HEK293 (cell line): Measurements from ENCODE around the gene CPA5.
A peak's percentile ranks its signal among the peaks of the same experiment; 100 is the strongest.

Source experiments
- CTCF ChIA-PET: fragments of 350-600 bp; formaldehyde crosslinking; extraction: SDS; loops from one replicate; lab custom pipeline; 2021; ENCODE audit warnings: antibody characterized with exemption; lab: Yijun Ruan, JAX
- POLR2A ChIA-PET: fragments of 300-600 bp; formaldehyde crosslinking; extraction: SDS; loops from one replicate; lab custom pipeline; 2020; ENCODE audit warnings: antibody characterized with exemption, inconsistent platforms; lab: Yijun Ruan, JAX
- H3K27ac ChIP-seq: fragments of 200-500 bp; sonication (Bioruptor generic); 2 replicates; pipeline ENCODE4 v1.5.1; 2014; ENCODE audit warnings: low read depth, low read length, control low read depth, inconsistent platforms; ENCODE audit errors: extremely low read depth
- H3K36me3 ChIP-seq, 2 experiments: fragments of 200-500 bp in 1 of 2; sonication (Bioruptor generic) in 1 of 2; 1 replicate in 1 of 2; 2 replicates in 1 of 2; pipeline ENCODE4 v1.5.1; 2014 to 2017; ENCODE audit warnings: inconsistent platforms in 2 of 2, low read length in 2 of 2; ENCODE audit not compliant: control insufficient read depth in 2 of 2, insufficient read depth in 1 of 2
- H3K4me1 ChIP-seq: fragments of 200-500 bp; sonication (Bioruptor generic); 2 replicates; pipeline ENCODE4 v1.5.1; 2014; ENCODE audit warnings: mild to moderate bottlenecking, low read length, inconsistent platforms; ENCODE audit not compliant: control insufficient read depth, insufficient read depth
- H3K4me3 ChIP-seq: 2 replicates; pipeline ENCODE4 v1.5.1; 2011; ENCODE audit warnings: low read depth, mild to moderate bottlenecking, control low read depth, low read length, moderate library complexity
- H3K9me3 ChIP-seq: fragments of 200-500 bp; sonication (Bioruptor generic); 2 replicates; pipeline ENCODE4 v1.5.1; 2014; ENCODE audit warnings: low read depth, low read length, inconsistent platforms; ENCODE audit not compliant: control insufficient read depth, insufficient read depth
- GLI4 ChIP-seq: fragments of 450-650 bp; formaldehyde crosslinking; IDR thresholded peaks from 2 replicates; pipeline ENCODE4 v1.5.1; 2016; ENCODE audit warnings: missing biosample characterization, missing genetic modification characterization
- HIC1 ChIP-seq: fragments of 450-650 bp; formaldehyde crosslinking; IDR thresholded peaks from 2 replicates; pipeline ENCODE4 v1.5.1; 2016; ENCODE audit warnings: missing biosample characterization, missing genetic modification characterization
- KLF17 ChIP-seq: fragments of 450-650 bp; formaldehyde crosslinking; IDR thresholded peaks from 2 replicates; pipeline ENCODE4 v1.5.1; 2016; ENCODE audit warnings: missing biosample characterization, missing genetic modification characterization
- PBX3 ChIP-seq: sonication (generic); formaldehyde crosslinking; IDR thresholded peaks from 2 replicates; pipeline ENCODE4 v1.8.1; 2022; ENCODE audit warnings: mild to moderate bottlenecking, moderate library complexity, missing genetic modification reagents
- PRDM6 ChIP-seq: fragments of 450-650 bp; formaldehyde crosslinking; IDR thresholded peaks from 2 replicates; pipeline ENCODE4 v1.5.1; 2017; ENCODE audit warnings: missing biosample characterization, missing genetic modification characterization
- SP7 ChIP-seq: fragments of 450-650 bp; formaldehyde crosslinking; IDR thresholded peaks from 2 replicates; pipeline ENCODE4 v1.5.1; 2016; ENCODE audit warnings: missing biosample characterization, missing genetic modification characterization
- YY1 ChIP-seq: fragments of 450-650 bp; formaldehyde crosslinking; IDR thresholded peaks from 2 replicates; pipeline ENCODE4 v1.5.1; 2018; ENCODE audit warnings: missing biosample characterization, missing genetic modification characterization
- ZBTB1 ChIP-seq: fragments of 450-650 bp; formaldehyde crosslinking; IDR thresholded peaks from 2 replicates; pipeline ENCODE4 v1.5.1; 2016; ENCODE audit warnings: missing biosample characterization, missing genetic modification characterization
- ZBTB10 ChIP-seq: fragments of 450-650 bp; formaldehyde crosslinking; IDR thresholded peaks from 2 replicates; pipeline ENCODE4 v1.5.1; 2016; ENCODE audit warnings: missing biosample characterization, missing genetic modification characterization
- ZBTB21 ChIP-seq: fragments of 450-650 bp; formaldehyde crosslinking; IDR thresholded peaks from 2 replicates; pipeline ENCODE4 v1.5.1; 2017; ENCODE audit warnings: missing biosample characterization, missing genetic modification characterization
- ZBTB8A ChIP-seq: fragments of 450-650 bp; formaldehyde crosslinking; IDR thresholded peaks from 2 replicates; pipeline ENCODE4 v1.5.1; 2016; ENCODE audit warnings: missing biosample characterization, missing genetic modification characterization
- ZNF133 ChIP-seq: fragments of 450-650 bp; formaldehyde crosslinking; IDR thresholded peaks from 2 replicates; pipeline ENCODE4 v1.5.1; 2016; ENCODE audit warnings: missing biosample characterization, missing genetic modification characterization
- ZNF146 ChIP-seq: fragments of 450-650 bp; formaldehyde crosslinking; IDR thresholded peaks from 2 replicates; pipeline ENCODE4 v1.5.1; 2016; ENCODE audit warnings: missing biosample characterization, missing genetic modification characterization
- ZNF473 ChIP-seq: fragments of 450-650 bp; formaldehyde crosslinking; IDR thresholded peaks from 2 replicates; pipeline ENCODE4 v1.5.1; 2017; ENCODE audit warnings: missing biosample characterization, missing genetic modification characterization
- ZNF510 ChIP-seq: fragments of 450-650 bp; formaldehyde crosslinking; IDR thresholded peaks from 2 replicates; pipeline ENCODE4 v1.5.1; 2018; ENCODE audit warnings: mild to moderate bottlenecking, missing genetic modification characterization, missing biosample characterization; ENCODE audit not compliant: insufficient replicate concordance
- ZNF544 ChIP-seq: fragments of 450-650 bp; formaldehyde crosslinking; IDR thresholded peaks from 2 replicates; pipeline ENCODE4 v1.5.0; 2017; ENCODE audit warnings: missing biosample characterization, missing genetic modification characterization
- ZNF548 ChIP-seq: fragments of 450-650 bp; formaldehyde crosslinking; IDR thresholded peaks from 2 replicates; pipeline ENCODE4 v1.5.1; 2016; ENCODE audit warnings: missing biosample characterization, missing genetic modification characterization
- ZNF610 ChIP-seq: fragments of 450-650 bp; formaldehyde crosslinking; IDR thresholded peaks from 2 replicates; pipeline ENCODE4 v1.5.1; 2016; ENCODE audit warnings: missing biosample characterization, missing genetic modification characterization, borderline replicate concordance
- ZNF629 ChIP-seq: fragments of 450-650 bp; formaldehyde crosslinking; IDR thresholded peaks from 2 replicates; pipeline ENCODE4 v1.5.1; 2017; ENCODE audit warnings: missing biosample characterization, missing genetic modification characterization
- ZNF660 ChIP-seq: fragments of 450-650 bp; IDR thresholded peaks from 2 replicates; pipeline ENCODE4 v1.5.1; 2018; ENCODE audit warnings: missing biosample characterization, mild to moderate bottlenecking, missing genetic modification characterization
- ZNF670 ChIP-seq: fragments of 450-650 bp; formaldehyde crosslinking; IDR thresholded peaks from 2 replicates; pipeline ENCODE4 v1.5.1; 2016; ENCODE audit warnings: missing biosample characterization, missing genetic modification characterization, low read depth
- ZNF692 ChIP-seq: fragments of 450-650 bp; formaldehyde crosslinking; IDR thresholded peaks from 2 replicates; pipeline ENCODE4 v1.5.1; 2016; ENCODE audit warnings: missing biosample characterization, missing genetic modification characterization
- ZSCAN4 ChIP-seq: fragments of 450-650 bp; formaldehyde crosslinking; IDR thresholded peaks from 2 replicates; pipeline ENCODE4 v1.5.1; 2017; ENCODE audit warnings: missing biosample characterization, missing genetic modification characterization

The CPA5 gene

GRCh38 chr7:130409067-130409711, 64.6 kb downstream of the CPA5 start:
- CTCF ChIA-PET = no interaction called here
- H3K4me1 ChIP-seq = no peaks in the 10 kb centered on the region
- H3K4me3 ChIP-seq = no peak overlapping the region
- no peaks in the 10 kb centered on the region for H3K9me3 ChIP-seq
- H3K36me3 ChIP-seq = no peaks in the 10 kb centered on the region
- no peak overlapping the region for H3K27ac ChIP-seq
- POLR2A ChIA-PET = no interaction called here
- TF ChIP-seq ZNF146 (tag by site-specific recombination) (no peak), PRDM6 (0 out of 2 replicates have a peak, but pooled peaks have one; percentile 12), ZBTB21 (tag by site-specific recombination) (no peak), ZNF544 (tag by site-specific recombination) (no peak), GLI4 (tag by site-specific recombination) (no peak), ZNF473 (no peak), ZBTB8A (tag by site-specific recombination) (no peak), ZNF670 (tag by site-specific recombination) (no peak)

GRCh38 chr7:130409712-130410072, 65.1 kb downstream of the CPA5 start:
- ChIA-PET POLR2A (no interaction called here), CTCF (no interaction called here)
- TF ChIP-seq HIC1 (no peak), ZNF610 (tag by site-specific recombination) (no peak), ZNF548 (tag by site-specific recombination) (no peak), ZNF692 (tag by site-specific recombination) (no peak), ZBTB10 (no peak), PBX3 (CRISPR knock-in tag) (no peak), ZNF510 (tag by site-specific recombination) (no peak), YY1 (no peak), KLF17 (tag by site-specific recombination) (no peak), SP7 (tag by site-specific recombination) (no peak), ZNF629 (tag by site-specific recombination) (no peak), ZNF544 (tag by site-specific recombination) (no peak), ZNF133 (tag by site-specific recombination) (no peak), ZSCAN4 (tag by site-specific recombination) (no peak), ZNF660 (tag by site-specific recombination) (no peak), ZBTB1 (tag by site-specific recombination) (no peak)
- no peak overlapping the region for H3K27ac ChIP-seq
- H3K4me3 ChIP-seq = no peak overlapping the region
- no peaks in the 10 kb centered on the region for H3K9me3 ChIP-seq
- H3K36me3 ChIP-seq = no peaks in the 10 kb centered on the region
- no peaks in the 10 kb centered on the region for H3K4me1 ChIP-seq
